H1 (cell line): ENCODE data around the gene LORICRIN.

Experiments used
- CHD2 ChIP-seq: IDR thresholded peaks from 2 replicates; pipeline ENCODE4 v1.6.1; 2012; ENCODE audit warnings: low read length, improper control_type of control experiment
- CTCF ChIP-seq, 3 experiments: IDR thresholded peaks; 1 replicate in 2 of 3; 2 replicates in 1 of 3; pipeline versions ENCODE4 v1.5.1 to v1.6.1; 2011; ENCODE audit warnings: low read length in 3 of 3, mild to moderate bottlenecking in 3 of 3, inconsistent platforms in 2 of 3, low read depth in 1 of 3, moderate library complexity in 1 of 3; ENCODE audit not compliant: insufficient read depth in 1 of 3; ENCODE audit errors: control extremely low read depth in 1 of 3
- EZH2 ChIP-seq: fragments of 200-600 bp; sonication (generic); IDR thresholded peaks from 2 replicates; pipeline ENCODE4 v1.7.1; 2012; ENCODE audit warnings: low read depth, mild to moderate bottlenecking, moderate library complexity, low read length, inconsistent platforms; ENCODE audit not compliant: severe bottlenecking
- JUN ChIP-seq: IDR thresholded peaks from 2 replicates; pipeline ENCODE4 v1.6.1; 2011; ENCODE audit warnings: low read depth, mild to moderate bottlenecking, improper control_type of control experiment, low read length
- RAD21 ChIP-seq, 2 experiments: IDR thresholded peaks in 1 of 2; conservative IDR thresholded peaks in 1 of 2; 2 replicates each; pipeline ENCODE4 v1.6.1; 2011; ENCODE audit warnings: low read depth in 2 of 2, low read length in 2 of 2, improper control_type of control experiment in 1 of 2, inconsistent platforms in 1 of 2, mild to moderate bottlenecking in 1 of 2, moderate library complexity in 1 of 2
- SIX5 ChIP-seq: IDR thresholded peaks from 2 replicates; pipeline ENCODE4 v1.6.1; 2011; ENCODE audit warnings: mild to moderate bottlenecking, low read depth, low read length
- SP2 ChIP-seq: IDR thresholded peaks from 2 replicates; pipeline ENCODE4 v1.6.1; 2012; ENCODE audit warnings: mild to moderate bottlenecking, low read length, inconsistent platforms
- TBP ChIP-seq: IDR thresholded peaks from 2 replicates; pipeline ENCODE4 v1.6.1; 2011; ENCODE audit warnings: low read depth, low read length, improper control_type of control experiment

- TF ChIP-seq CHD2 (no peak), RAD21 (IDR thresholded peaks at IDR 0.05 in 1 of 2, conservative IDR thresholded peaks at IDR 0.05 in 1 of 2; ENCODE audit: low read depth in 2 of 2, low read length in 2 of 2) (no peak), JUN (no peak), CTCF (IDR thresholded peaks at IDR 0.05; ENCODE audit: control extremely low read depth in 1 of 3, insufficient read depth in 1 of 3, low read depth in 1 of 3, low read length in 3 of 3) (no peak), SIX5 (no peak), SP2 (no peak), EZH2 (no peak), TBP (no peak)
Observed at GRCh38 chr1:153271711-153272110, 12.2 kb downstream of the LORICRIN start.
